Spleen (tissue), 11 donors: ENCODE results near the gene ALKBH1. TPM values are rescaled to one million over a fixed set of nuclear protein-coding genes. Genes with fewer than 3 reads are reported as not detected.
"Not testable (repeated sequence)": the region's sequence is repeated elsewhere in the genome, so short reads cannot be mapped to it uniquely, and the experiment has no call there.

Experiments used
- DNase-seq: peaks from one replicate; pipeline ENCODE4 v3.0.0-alpha.2; 2020
- H3K27ac ChIP-seq, 8 donors: fragments of 200-600 bp; sonication (generic) in 7 of 8; 1 replicate in 4 of 8; 2 replicates in 4 of 8; pipeline versions ENCODE4 v1.5.0 to v1.8.0; 2016 to 2021; ENCODE audit warnings: inconsistent platforms in 4 of 8, mild to moderate bottlenecking in 4 of 8, moderate library complexity in 1 of 8
- H3K27me3 ChIP-seq, 7 donors: fragments of 200-600 bp; sonication (generic) in 6 of 7; replicated peaks in 1 of 7; 1 replicate in 4 of 7; 2 replicates in 3 of 7; pipeline versions ENCODE4 v1.5.0 to v1.8.0; 2016 to 2021; ENCODE audit warnings: inconsistent platforms in 3 of 7, mild to moderate bottlenecking in 1 of 7
- H3K36me3 ChIP-seq, 6 donors: fragments of 200-600 bp; sonication (generic) in 5 of 6; 1 replicate in 4 of 6; 2 replicates in 2 of 6; pipeline versions ENCODE4 v1.5.0 to v1.8.0; 2016 to 2021; ENCODE audit warnings: inconsistent platforms in 2 of 6
- H3K4me1 ChIP-seq, 6 donors: fragments of 200-600 bp; sonication (generic) in 5 of 6; 1 replicate in 3 of 6; 2 replicates in 3 of 6; pipeline versions ENCODE4 v1.5.0 to v1.8.0; 2016 to 2021; ENCODE audit warnings: inconsistent platforms in 3 of 6
- H3K4me3 ChIP-seq, 8 donors: fragments of 200-600 bp; sonication (generic) in 7 of 8; 1 replicate in 4 of 8; 2 replicates in 4 of 8; pipeline versions ENCODE4 v1.5.0 to v1.8.0; 2016 to 2021; ENCODE audit warnings: inconsistent platforms in 4 of 8, mild to moderate bottlenecking in 4 of 8, moderate library complexity in 2 of 8
- H3K9me3 ChIP-seq, 8 donors: fragments of 200-600 bp; sonication (generic) in 7 of 8; 1 replicate in 4 of 8; 2 replicates in 4 of 8; pipeline versions ENCODE4 v1.5.0 to v1.8.0; 2016 to 2021; ENCODE audit warnings: inconsistent platforms in 4 of 8
- POLR2A ChIP-seq, 3 donors: fragments of 450-650 bp; IDR thresholded peaks; one replicate each; pipeline ENCODE4 v1.5.1; 2017; ENCODE audit warnings: antibody characterized with exemption in 3 of 3, mild to moderate bottlenecking in 1 of 3
- POLR2AphosphoS5 ChIP-seq, 3 donors: sonication (generic); formaldehyde crosslinking; IDR thresholded peaks; one replicate each; pipeline ENCODE4 v1.5.1; 2017; ENCODE audit warnings: antibody characterized with exemption in 3 of 3
- WGBS, 5 donors: extraction: QIAGEN DNeasy Blood & Tissue Kit in 3 of 5; methylation state at CpG; one replicate each; pipeline versions ENCODE4 v1.1.5 to v1.1.7; 2013 to 2018; 5-methylcytosine and 5-hydroxymethylcytosine counted together
- intact Hi-C: fragments of 100-400 bp; cut with DNase I; formaldehyde crosslinking; loops from one replicate; pipeline ENCODE4 v1.15.0; 2023; ENCODE audit warnings: low total_unique reads
- polyA plus RNA-seq, 3 donors: library from polyadenylated mRNA; stranded (reverse); fragments of 200-250 nt; gene quantifications; one replicate each; pipeline ENCODE4 v1.2.1, GENCODE V29; 2013
- total RNA-seq, 7 donors: library from RNA; depleted of rRNA in 3 of 7; stranded (reverse); fragments of >200 nt in 3 of 7; fragmentation: NEBNext Ultra II Directional in 4 of 7; extraction: Animal tissue kit (Norgen Biotek cat#: 25700) in 4 of 7; gene quantifications; one replicate each; pipeline versions ENCODE4 v1.1.0 to v1.2.1, GENCODE V29; 2016 to 2021
- TF ChIP-seq, protein P1 (sequence below), 11 experiments: fragments of 200-600 bp in 7 of 11; fragments of 450-650 bp in 4 of 11; sonication (generic) in 4 of 11; IDR thresholded peaks in 8 of 11; conservative IDR thresholded peaks in 3 of 11; 1 replicate in 7 of 11; 2 replicates in 4 of 11; pipeline versions ENCODE4 v1.4.0 to v1.8.0; 2016 to 2021; ENCODE audit warnings: antibody characterized with exemption in 11 of 11, inconsistent platforms in 4 of 11, mild to moderate bottlenecking in 1 of 11
- donor health status: healthy with polysubstance abuse.
- donor health status: DM: no; HTN: no; CAD: no; lungs with moderate emphysema.
- donor health status: DM: no; HTN: no; CAD: no.
- donor health status: Bipolar disorder and iron deficiency.
- donor health status: healthy.
- donor health status: DM: no; HTN: no; CAD: no.
- donor health status: DM: yes; HTN: yes; CAD: no.

ALKBH1 gene
- total and polyA plus RNA-seq, 10 donors, result 7.7 to 17.7 (median 11.2) TPM

DNA sequence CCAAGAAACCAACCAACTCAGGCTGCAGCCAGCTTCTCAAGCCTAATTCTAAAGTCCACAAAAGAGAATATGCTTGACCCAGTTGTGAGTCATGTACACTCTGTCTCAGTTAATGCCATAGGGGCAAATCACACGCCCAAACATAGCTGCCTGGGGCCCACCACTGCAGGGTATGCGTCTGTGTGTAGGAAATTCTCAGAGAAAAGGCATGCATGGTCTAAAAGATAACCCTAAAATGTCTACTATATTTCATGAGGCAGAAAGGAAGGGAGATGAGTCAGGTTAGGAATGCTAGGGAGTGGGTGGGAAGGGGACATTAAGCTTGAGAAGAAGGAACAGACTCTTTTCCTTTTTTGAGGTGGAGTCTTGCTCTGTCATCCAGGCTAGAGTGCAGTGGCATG lies 69.1 kb downstream of the ALKBH1 start:
- Histone ChIP-seq H3K4me1 (peaks cover 5 to 33% (median 21%) of the 10 kb centered on the region in 6 donors), H3K27ac (no peak overlapping the region), H3K36me3 (no peaks in the 10 kb centered on the region), H3K9me3 (peaks cover 0 to 13% (median 10%) of the 10 kb centered on the region in 8 donors), H3K27me3 (no peaks in the 10 kb centered on the region), H3K4me3 (no peak overlapping the region)
- DNase-seq, result no peak
- TF ChIP-seq, protein P1, sequence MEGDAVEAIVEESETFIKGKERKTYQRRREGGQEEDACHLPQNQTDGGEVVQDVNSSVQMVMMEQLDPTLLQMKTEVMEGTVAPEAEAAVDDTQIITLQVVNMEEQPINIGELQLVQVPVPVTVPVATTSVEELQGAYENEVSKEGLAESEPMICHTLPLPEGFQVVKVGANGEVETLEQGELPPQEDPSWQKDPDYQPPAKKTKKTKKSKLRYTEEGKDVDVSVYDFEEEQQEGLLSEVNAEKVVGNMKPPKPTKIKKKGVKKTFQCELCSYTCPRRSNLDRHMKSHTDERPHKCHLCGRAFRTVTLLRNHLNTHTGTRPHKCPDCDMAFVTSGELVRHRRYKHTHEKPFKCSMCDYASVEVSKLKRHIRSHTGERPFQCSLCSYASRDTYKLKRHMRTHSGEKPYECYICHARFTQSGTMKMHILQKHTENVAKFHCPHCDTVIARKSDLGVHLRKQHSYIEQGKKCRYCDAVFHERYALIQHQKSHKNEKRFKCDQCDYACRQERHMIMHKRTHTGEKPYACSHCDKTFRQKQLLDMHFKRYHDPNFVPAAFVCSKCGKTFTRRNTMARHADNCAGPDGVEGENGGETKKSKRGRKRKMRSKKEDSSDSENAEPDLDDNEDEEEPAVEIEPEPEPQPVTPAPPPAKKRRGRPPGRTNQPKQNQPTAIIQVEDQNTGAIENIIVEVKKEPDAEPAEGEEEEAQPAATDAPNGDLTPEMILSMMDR (IDR thresholded peaks at IDR 0.05 in 8 of 11, conservative IDR thresholded peaks at IDR 0.05 in 3 of 11), result no peak
- no peak for TF ChIP-seq POLR2A (IDR thresholded peaks at IDR 0.05)
- 71 to 91% (median 84%) methylated on average over 2 of the region's 2 CpGs for WGBS, 5 donors
- intact Hi-C loops, result no loop called here

- H3K27ac ChIP-seq, DNase-seq, H3K36me3 ChIP-seq, H3K4me1 ChIP-seq, H3K27me3 ChIP-seq, H3K4me3 ChIP-seq, intact Hi-C loops: not testable (repeated sequence)
- peaks cover 0 to 18% (median 13%) of the 10 kb centered on the region in 8 donors for H3K9me3 ChIP-seq
- 81 to 93% (median 87%) methylated on average over 3 to 4 of the region's 4 CpGs for WGBS, 5 donors
These were observed 72.0 kb downstream of the ALKBH1 start for GRCh38 chr14:77635869-77636268.

DNA sequence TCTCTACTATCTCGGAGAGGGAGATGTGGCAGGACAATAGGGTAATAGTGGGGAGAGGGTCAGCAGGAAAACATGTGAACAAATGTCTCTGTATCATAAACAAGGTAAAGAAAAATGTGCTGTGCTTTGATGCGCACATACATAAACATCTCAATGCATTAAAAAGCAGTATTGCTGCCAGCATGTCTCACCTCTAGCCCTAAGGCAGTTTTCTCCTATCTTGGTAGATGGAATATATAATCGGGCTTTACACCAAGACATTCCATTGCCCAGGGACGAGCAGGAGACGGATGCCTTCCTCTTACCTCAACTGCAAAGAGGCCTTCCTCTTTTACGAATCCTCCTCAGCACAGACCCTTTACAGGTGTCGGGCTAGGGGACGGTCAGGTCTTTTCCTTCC lies 72.4 kb downstream of the ALKBH1 start:
- not testable (repeated sequence) for DNase-seq, H3K27me3 ChIP-seq, H3K27ac ChIP-seq

GRCh38 chr14:77630111-77630510 lies 77.7 kb downstream of the ALKBH1 start:
- WGBS, 5 donors, result 68 to 97% (median 92%) methylated on average over 2 of the region's 2 CpGs
- TF ChIP-seq POLR2AphosphoS5 (IDR thresholded peaks at IDR 0.05) (no peak), POLR2A (IDR thresholded peaks at IDR 0.05) (no peak)
- TF ChIP-seq, protein P1 (IDR thresholded peaks at IDR 0.05 in 8 of 11, conservative IDR thresholded peaks at IDR 0.05 in 3 of 11), result no peak
- no peak overlapping the region for H3K4me3 ChIP-seq
- DNase-seq, result no peak
- intact Hi-C loops, result no loop called here
- H3K9me3 ChIP-seq, result peaks cover 0 to 30% (median 17%) of the 10 kb centered on the region in 8 donors
- H3K36me3 ChIP-seq, result no peaks in the 10 kb centered on the region
- H3K27ac ChIP-seq, result no peak overlapping the region
- H3K27me3 ChIP-seq, result no peaks in the 10 kb centered on the region
- no peaks in the 10 kb centered on the region for H3K4me1 ChIP-seq

More for the DNA sequence above, 72.4 kb downstream of the ALKBH1 start:
- H3K4me3 ChIP-seq, H3K4me1 ChIP-seq, intact Hi-C loops, H3K36me3 ChIP-seq: not testable (repeated sequence)
- H3K9me3 ChIP-seq, result peaks cover 0 to 18% (median 13%) of the 10 kb centered on the region in 8 donors
- 85 to 91% (median 88%) methylated on average over 8 of the region's 8 CpGs for WGBS, 5 donors

DNA sequence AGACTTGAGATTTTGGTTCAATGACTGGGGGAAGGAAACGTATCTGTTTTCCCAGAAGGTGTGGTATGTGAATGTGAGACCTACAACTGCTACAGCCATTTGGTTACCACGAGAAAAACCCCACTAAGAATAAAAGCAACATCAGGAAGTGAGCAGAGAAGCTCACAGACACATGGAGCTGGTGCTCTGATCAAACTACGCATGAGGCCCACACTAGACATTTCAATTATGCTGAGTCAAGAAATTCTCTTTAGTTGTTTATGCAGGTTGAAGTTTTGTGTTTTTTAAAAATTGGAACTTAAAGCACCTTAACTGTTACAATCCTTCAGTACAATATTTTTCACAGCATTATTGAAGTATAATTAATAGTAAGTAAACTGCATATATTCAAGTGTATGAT lies 82.5 kb downstream of the ALKBH1 start:
- intact Hi-C loops, result no loop called here
- DNase-seq, result no peak
- Histone ChIP-seq H3K9me3 (peaks cover 0 to 17% (median 7%) of the 10 kb centered on the region in 8 donors), H3K4me1 (no peaks in the 10 kb centered on the region), H3K27ac (no peak overlapping the region), H3K36me3 (no peaks in the 10 kb centered on the region), H3K27me3 (no peaks in the 10 kb centered on the region), H3K4me3 (no peak overlapping the region)
- TF ChIP-seq, protein P1 (IDR thresholded peaks at IDR 0.05 in 8 of 11, conservative IDR thresholded peaks at IDR 0.05 in 3 of 11), result no peak
- TF ChIP-seq POLR2A (IDR thresholded peaks at IDR 0.05) (no peak), POLR2AphosphoS5 (IDR thresholded peaks at IDR 0.05) (no peak)
- 62 to 68% (median 63%) methylated on average over 3 of the region's 3 CpGs for WGBS, 5 donors
